K562 (cell line): ENCODE data around the gene MRPS15. TPM values are rescaled to one million over a fixed set of nuclear protein-coding genes. Genes with fewer than 3 reads are reported as not detected.

Experiments
- CBX5 ChIP-seq: IDR thresholded peaks from 2 replicates; pipeline ENCODE4 v1.6.1; 2014; ENCODE audit warnings: low read depth, borderline replicate concordance
- EP400 ChIP-seq: fragments of 450-650 bp; IDR thresholded peaks from 2 replicates; pipeline ENCODE4 v1.6.1; 2017; ENCODE audit warnings: antibody characterized with exemption, mild to moderate bottlenecking, moderate library complexity
- HNRNPK ChIP-seq: fragments of 200-400 bp; formaldehyde crosslinking; IDR thresholded peaks from one replicate; pipeline ENCODE4 v1.6.1; 2018; ENCODE audit warnings: mild to moderate bottlenecking, low read depth, low read length; ENCODE audit not compliant: poor library complexity, severe bottlenecking
- HSF4 ChIP-seq: fragments of 250-450 bp; sonication (Bioruptor Pico); IDR thresholded peaks from 2 replicates; pipeline ENCODE4 v2.1.2; 2022; ENCODE audit warnings: mild to moderate bottlenecking, moderate library complexity, borderline replicate concordance
- ILK ChIP-seq: fragments of 450-650 bp; IDR thresholded peaks from 2 replicates; pipeline ENCODE4 v1.6.1; 2016; ENCODE audit warnings: missing genetic modification characterization, low read depth, mild to moderate bottlenecking, missing compliant biosample characterization, moderate library complexity, borderline replicate concordance
- SMC3 ChIP-seq: conservative IDR thresholded peaks from 2 replicates; pipeline ENCODE4 v1.6.1; 2011; ENCODE audit warnings: low read depth, low read length, improper control_type of control experiment; ENCODE audit not compliant: insufficient read depth
- TBP ChIP-seq: optimal IDR thresholded peaks from 2 replicates; pipeline ENCODE3; 2011; ENCODE audit warnings: low read depth, low read length, improper control_type of control experiment
- THRAP3 ChIP-seq: fragments of 450-650 bp; IDR thresholded peaks from 2 replicates; pipeline ENCODE4 v1.6.1; 2016; ENCODE audit warnings: mild to moderate bottlenecking, inconsistent platforms, borderline replicate concordance
- YY1 ChIP-seq, 3 experiments: IDR thresholded peaks; 2 replicates each; pipeline ENCODE4 v1.6.1; 2011; ENCODE audit warnings: low read length in 2 of 3, mild to moderate bottlenecking in 2 of 3, moderate library complexity in 2 of 3, borderline replicate concordance in 1 of 3, control low read depth in 1 of 3, low read depth in 1 of 3; ENCODE audit not compliant: insufficient read depth in 3 of 3, insufficient replicate concordance in 2 of 3, control insufficient read depth in 1 of 3, insufficient read length in 1 of 3; ENCODE audit errors: extremely low read depth in 1 of 3
- ZFP30 ChIP-seq: fragments of 250-450 bp; sonication (Bioruptor Pico); IDR thresholded peaks from 2 replicates; pipeline ENCODE4 v1.8.0; 2022; ENCODE audit warnings: moderate library complexity, mild to moderate bottlenecking, inconsistent platforms, borderline replicate concordance
- ZNF384 ChIP-seq: IDR thresholded peaks from 2 replicates; pipeline ENCODE4 v1.6.1; 2012; ENCODE audit warnings: low read depth, low read length, improper control_type of control experiment
- ZNF785 ChIP-seq: fragments of 250-450 bp; sonication (Bioruptor Pico); IDR thresholded peaks from 2 replicates; pipeline ENCODE4 v1.4.0; 2020; ENCODE audit warnings: mild to moderate bottlenecking
- polyA plus RNA-seq, 8 experiments: library from polyadenylated mRNA; depleted of rRNA in 4 of 8; stranded (reverse) in 5 of 8; unstranded in 3 of 8; fragments of >200 nt; fragmentation: Nextera tagmentation in 2 of 8; fragmentation: Illumina TruSeq in 1 of 8; extraction: Ambion mirVana in 2 of 8; extraction: Trizol in 1 of 8; gene quantifications; 2 replicates each; pipeline versions ENCODE4 v1.2.1 to v1.2.3, GENCODE V29; 2011 to 2014; ENCODE audit warnings: inconsistent platforms in 1 of 8, missing spikeins in 1 of 8
- total RNA-seq, 7 experiments: library from RNA; depleted of rRNA in 6 of 7; stranded (reverse); fragments of >200 nt in 6 of 7; fragmentation: Illumina TruSeq in 2 of 7; extraction: Trizol in 2 of 7; gene quantifications; 2 replicates each; pipeline versions ENCODE4 v1.2.1 to v1.2.3, GENCODE V29; 2011 to 2021; ENCODE audit warnings: low replicate concordance in 1 of 7
- TF ChIP-seq, protein P1 (sequence below), 2 experiments: fragments of 450-650 bp; conservative IDR thresholded peaks; 2 replicates each; pipeline ENCODE4 v1.6.1; 2017; ENCODE audit warnings: mild to moderate bottlenecking in 2 of 2, moderate library complexity in 2 of 2
- TF ChIP-seq, protein P2 (sequence below): IDR thresholded peaks from 2 replicates; pipeline ENCODE4 v1.6.1; 2011; ENCODE audit warnings: borderline replicate concordance, low read depth, mild to moderate bottlenecking, moderate library complexity, low read length; ENCODE audit not compliant: insufficient read depth, poor library complexity, severe bottlenecking
- TF ChIP-seq, protein P3 (sequence below), 2 experiments: fragments of 450-650 bp; formaldehyde crosslinking in 1 of 2; IDR thresholded peaks; 2 replicates each; pipeline versions ENCODE4 v1.4.0 to v1.6.1; 2014 to 2020; ENCODE audit warnings: mild to moderate bottlenecking in 2 of 2, borderline replicate concordance in 1 of 2, low read depth in 1 of 2

MRPS15 gene
- total and polyA plus RNA-seq, 9 of the 15 experiments (the other 6 are each of a cell fraction or from before 2014, with no cell fraction given), result 62.9 to 286 (median 149) TPM

DNA sequence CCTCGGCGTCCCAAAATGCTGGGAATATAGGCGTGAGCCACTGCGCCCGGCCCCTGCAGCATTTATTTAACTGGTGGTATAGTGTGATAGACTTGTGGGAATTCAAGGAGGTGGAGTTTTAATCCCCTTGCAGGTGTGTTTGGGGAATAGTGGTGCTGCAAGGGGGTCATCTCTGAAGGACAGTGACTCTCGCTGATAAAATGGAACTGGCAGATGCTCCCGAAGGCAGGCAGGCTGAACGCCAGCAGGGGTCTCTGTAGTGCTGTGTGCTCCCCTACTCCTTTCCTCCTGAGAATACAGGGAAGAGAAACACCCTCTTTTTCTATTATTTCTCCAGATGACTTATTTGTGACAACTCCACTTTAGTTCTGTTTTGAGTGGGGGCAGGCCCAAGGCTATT is 17.9 kb downstream of the MRPS15 start (continued):
- TF ChIP-seq, protein P1, sequence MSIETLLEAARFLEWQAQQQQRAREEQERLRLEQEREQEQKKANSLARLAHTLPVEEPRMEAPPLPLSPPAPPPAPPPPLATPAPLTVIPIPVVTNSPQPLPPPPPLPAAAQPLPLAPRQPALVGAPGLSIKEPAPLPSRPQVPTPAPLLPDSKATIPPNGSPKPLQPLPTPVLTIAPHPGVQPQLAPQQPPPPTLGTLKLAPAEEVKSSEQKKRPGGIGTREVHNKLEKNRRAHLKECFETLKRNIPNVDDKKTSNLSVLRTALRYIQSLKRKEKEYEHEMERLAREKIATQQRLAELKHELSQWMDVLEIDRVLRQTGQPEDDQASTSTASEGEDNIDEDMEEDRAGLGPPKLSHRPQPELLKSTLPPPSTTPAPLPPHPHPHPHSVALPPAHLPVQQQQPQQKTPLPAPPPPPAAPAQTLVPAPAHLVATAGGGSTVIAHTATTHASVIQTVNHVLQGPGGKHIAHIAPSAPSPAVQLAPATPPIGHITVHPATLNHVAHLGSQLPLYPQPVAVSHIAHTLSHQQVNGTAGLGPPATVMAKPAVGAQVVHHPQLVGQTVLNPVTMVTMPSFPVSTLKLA (conservative IDR thresholded peaks at IDR 0.05), result no peak
- no peak for TF ChIP-seq CBX5
- no peak for TF ChIP-seq HSF4 (CRISPR knock-in tag)
- TF ChIP-seq ZNF785 (CRISPR knock-in tag), result no peak
- no peak for TF ChIP-seq THRAP3
- TF ChIP-seq ZFP30 (CRISPR knock-in tag), result no peak
- peak; percentile 77 for TF ChIP-seq SMC3
- no peak for TF ChIP-seq ILK (tag)
- TF ChIP-seq, protein P2, sequence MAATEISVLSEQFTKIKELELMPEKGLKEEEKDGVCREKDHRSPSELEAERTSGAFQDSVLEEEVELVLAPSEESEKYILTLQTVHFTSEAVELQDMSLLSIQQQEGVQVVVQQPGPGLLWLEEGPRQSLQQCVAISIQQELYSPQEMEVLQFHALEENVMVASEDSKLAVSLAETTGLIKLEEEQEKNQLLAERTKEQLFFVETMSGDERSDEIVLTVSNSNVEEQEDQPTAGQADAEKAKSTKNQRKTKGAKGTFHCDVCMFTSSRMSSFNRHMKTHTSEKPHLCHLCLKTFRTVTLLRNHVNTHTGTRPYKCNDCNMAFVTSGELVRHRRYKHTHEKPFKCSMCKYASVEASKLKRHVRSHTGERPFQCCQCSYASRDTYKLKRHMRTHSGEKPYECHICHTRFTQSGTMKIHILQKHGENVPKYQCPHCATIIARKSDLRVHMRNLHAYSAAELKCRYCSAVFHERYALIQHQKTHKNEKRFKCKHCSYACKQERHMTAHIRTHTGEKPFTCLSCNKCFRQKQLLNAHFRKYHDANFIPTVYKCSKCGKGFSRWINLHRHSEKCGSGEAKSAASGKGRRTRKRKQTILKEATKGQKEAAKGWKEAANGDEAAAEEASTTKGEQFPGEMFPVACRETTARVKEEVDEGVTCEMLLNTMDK, result peak; percentile 81
- no peak for TF ChIP-seq EP400
- no peak for TF ChIP-seq HNRNPK
- TF ChIP-seq, protein P3, sequence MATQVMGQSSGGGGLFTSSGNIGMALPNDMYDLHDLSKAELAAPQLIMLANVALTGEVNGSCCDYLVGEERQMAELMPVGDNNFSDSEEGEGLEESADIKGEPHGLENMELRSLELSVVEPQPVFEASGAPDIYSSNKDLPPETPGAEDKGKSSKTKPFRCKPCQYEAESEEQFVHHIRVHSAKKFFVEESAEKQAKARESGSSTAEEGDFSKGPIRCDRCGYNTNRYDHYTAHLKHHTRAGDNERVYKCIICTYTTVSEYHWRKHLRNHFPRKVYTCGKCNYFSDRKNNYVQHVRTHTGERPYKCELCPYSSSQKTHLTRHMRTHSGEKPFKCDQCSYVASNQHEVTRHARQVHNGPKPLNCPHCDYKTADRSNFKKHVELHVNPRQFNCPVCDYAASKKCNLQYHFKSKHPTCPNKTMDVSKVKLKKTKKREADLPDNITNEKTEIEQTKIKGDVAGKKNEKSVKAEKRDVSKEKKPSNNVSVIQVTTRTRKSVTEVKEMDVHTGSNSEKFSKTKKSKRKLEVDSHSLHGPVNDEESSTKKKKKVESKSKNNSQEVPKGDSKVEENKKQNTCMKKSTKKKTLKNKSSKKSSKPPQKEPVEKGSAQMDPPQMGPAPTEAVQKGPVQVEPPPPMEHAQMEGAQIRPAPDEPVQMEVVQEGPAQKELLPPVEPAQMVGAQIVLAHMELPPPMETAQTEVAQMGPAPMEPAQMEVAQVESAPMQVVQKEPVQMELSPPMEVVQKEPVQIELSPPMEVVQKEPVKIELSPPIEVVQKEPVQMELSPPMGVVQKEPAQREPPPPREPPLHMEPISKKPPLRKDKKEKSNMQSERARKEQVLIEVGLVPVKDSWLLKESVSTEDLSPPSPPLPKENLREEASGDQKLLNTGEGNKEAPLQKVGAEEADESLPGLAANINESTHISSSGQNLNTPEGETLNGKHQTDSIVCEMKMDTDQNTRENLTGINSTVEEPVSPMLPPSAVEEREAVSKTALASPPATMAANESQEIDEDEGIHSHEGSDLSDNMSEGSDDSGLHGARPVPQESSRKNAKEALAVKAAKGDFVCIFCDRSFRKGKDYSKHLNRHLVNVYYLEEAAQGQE (IDR thresholded peaks at IDR 0.05; ENCODE audit: borderline replicate concordance), result peak; percentile 69; the same call in 1 of the 2 replicates
- TF ChIP-seq, protein P3 (CRISPR knock-in tag; IDR thresholded peaks at IDR 0.05; ENCODE audit: low read depth), result no peak
- no peak for TF ChIP-seq TBP
- peak in 1 of 3 experiments; percentile 34 for TF ChIP-seq YY1 (IDR thresholded peaks at IDR 0.05; ENCODE audit: borderline replicate concordance in 1 of 3, control insufficient read depth in 1 of 3, extremely low read depth in 1 of 3, insufficient read depth in 3 of 3, insufficient read length in 1 of 3, insufficient replicate concordance in 2 of 3, low read depth in 1 of 3, low read length in 2 of 3)
- TF ChIP-seq ZNF384, result 0 out of 2 replicates have a peak, but pooled peaks have one; percentile 23
